IPS DF 4.7 (cell line): ENCODE measurements around the gene TPRG1L.
"Not testable (repeated sequence)": the region's sequence is repeated elsewhere in the genome, so short reads cannot be mapped to it uniquely, and the experiment has no call there.

ENCODE experiments used
- DNase-seq: peaks from one replicate; pipeline ENCODE4 v3.0.0-alpha.2; 2013; ENCODE audit warnings: low spot score; ENCODE audit errors: extremely low read depth

TPRG1L gene

GRCh38 chr1:3609016-3609768 lies 15.6 kb upstream of the TPRG1L start:
- DNase-seq: no peak

- DNase-seq: no peak
Observed at GRCh38 chr1:3609769-3610526, 14.9 kb upstream of the TPRG1L start.

- DNase-seq: no peak
Observed at GRCh38 chr1:3610527-3611169, 14.2 kb upstream of the TPRG1L start.

GRCh38 chr1:3611170-3612019 lies 13.4 kb upstream of the TPRG1L start, which contains the start of gene MEGF6:
Gene MEGF6, minus strand, starts transcription at chr1:3611508. Its CDS starts 240 bp downstream, at chr1:3611268.
- DNase-seq: no peak

- DNase-seq: no peak
Observed at GRCh38 chr1:3612123-3612522, 12.7 kb upstream of the TPRG1L start.

- DNase-seq: no peak
Observed at GRCh38 chr1:3614755-3615742, 9.8 kb upstream of the TPRG1L start.

GRCh38 chr1:3616861-3617260 lies 8.0 kb upstream of the TPRG1L start:
- DNase-seq: no peak

- DNase-seq: no peak
Observed at GRCh38 chr1:3617806-3618345, 6.9 kb upstream of the TPRG1L start.

GRCh38 chr1:3618531-3618880 lies 6.3 kb upstream of the TPRG1L start:
- DNase-seq: no peak

- DNase-seq: peak; percentile 71
Observed at GRCh38 chr1:3618881-3619671, 5.7 kb upstream of the TPRG1L start.

- DNase-seq: no peak
Observed at GRCh38 chr1:3620708-3621107, 4.1 kb upstream of the TPRG1L start.

- not testable (repeated sequence) for DNase-seq
Observed at GRCh38 chr1:3621151-3621671, 3.6 kb upstream of the TPRG1L start.

- not testable (repeated sequence) for DNase-seq
Observed at GRCh38 chr1:3622102-3622501, 2.7 kb upstream of the TPRG1L start.

GRCh38 chr1:3623441-3624199 lies 1.2 kb upstream of the TPRG1L start:
- DNase-seq: no peak

- no peak for DNase-seq
Observed at GRCh38 chr1:3625151-3625907, 514 bp downstream of the TPRG1L start.

- DNase-seq: no peak
Observed at GRCh38 chr1:3626025-3626424, 1.2 kb downstream of the TPRG1L start.

- DNase-seq: no peak
Observed at GRCh38 chr1:3627515-3628253, 2.9 kb downstream of the TPRG1L start.
